H4 (cell line): Measurements from ENCODE around the gene CSTF3. TPM values are rescaled to one million over a fixed set of nuclear protein-coding genes. Genes with fewer than 3 reads are reported as not detected.
"Not testable (repeated sequence)": the region's sequence is repeated elsewhere in the genome, so short reads cannot be mapped to it uniquely, and the experiment has no call there.

ENCODE experiments used
- DNase-seq: peaks from one replicate; pipeline ENCODE4 v3.0.0-alpha.2; 2015; ENCODE audit warnings: low spot score
- total RNA-seq: library from RNA; depleted of rRNA; stranded (reverse); fragments of >200 nt; shearing (Covaris generic); gene quantifications from 2 replicates; pipeline ENCODE4 v1.2.3, GENCODE V29; 2014

CSTF3 gene
- total RNA-seq, 1 experiment from 2014 or later = 35.1 TPM

DNA sequence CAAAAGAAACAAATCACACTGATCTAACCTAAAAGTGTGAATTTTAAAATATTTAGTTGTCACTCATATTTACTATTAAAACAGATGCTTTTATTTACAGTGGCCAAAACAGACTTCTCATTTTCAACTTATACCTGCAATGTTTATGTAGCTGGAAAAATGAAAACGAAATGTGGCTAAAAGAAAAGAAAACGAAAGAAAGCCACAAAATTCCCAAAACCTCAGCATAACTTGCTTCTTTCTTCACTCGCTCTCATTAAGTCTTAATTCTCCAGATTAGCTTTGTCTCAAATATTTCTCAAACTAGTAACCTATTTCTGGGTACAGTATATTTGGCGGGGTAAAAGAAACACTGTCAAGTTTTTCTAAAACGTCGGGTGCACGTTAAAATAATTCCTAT, 693 bp downstream of the CSTF3 start:
- no peak for DNase-seq

DNA sequence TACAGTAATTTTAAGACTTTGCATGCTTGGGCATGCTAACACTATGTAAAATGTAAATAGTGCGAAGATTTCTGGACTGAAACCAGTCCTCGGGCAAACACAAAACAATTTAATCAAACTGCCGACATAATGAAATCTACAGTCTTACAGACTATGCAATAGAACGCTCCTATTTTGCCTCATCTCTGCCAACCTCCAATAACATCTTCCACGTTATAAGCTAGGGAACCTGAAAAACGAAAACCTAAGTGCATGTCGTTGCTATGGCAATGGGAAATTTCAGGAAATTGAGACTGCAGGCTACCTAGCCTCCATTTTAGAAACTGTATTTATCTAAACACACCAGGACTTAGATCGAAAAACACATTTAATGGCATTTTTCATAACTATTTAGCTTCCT, 1.1 kb downstream of the CSTF3 start:
- DNase-seq = peak; percentile 50

GRCh38 chr11:33159378-33159867, 1.9 kb downstream of the CSTF3 start:
- DNase-seq = not testable (repeated sequence)

DNA sequence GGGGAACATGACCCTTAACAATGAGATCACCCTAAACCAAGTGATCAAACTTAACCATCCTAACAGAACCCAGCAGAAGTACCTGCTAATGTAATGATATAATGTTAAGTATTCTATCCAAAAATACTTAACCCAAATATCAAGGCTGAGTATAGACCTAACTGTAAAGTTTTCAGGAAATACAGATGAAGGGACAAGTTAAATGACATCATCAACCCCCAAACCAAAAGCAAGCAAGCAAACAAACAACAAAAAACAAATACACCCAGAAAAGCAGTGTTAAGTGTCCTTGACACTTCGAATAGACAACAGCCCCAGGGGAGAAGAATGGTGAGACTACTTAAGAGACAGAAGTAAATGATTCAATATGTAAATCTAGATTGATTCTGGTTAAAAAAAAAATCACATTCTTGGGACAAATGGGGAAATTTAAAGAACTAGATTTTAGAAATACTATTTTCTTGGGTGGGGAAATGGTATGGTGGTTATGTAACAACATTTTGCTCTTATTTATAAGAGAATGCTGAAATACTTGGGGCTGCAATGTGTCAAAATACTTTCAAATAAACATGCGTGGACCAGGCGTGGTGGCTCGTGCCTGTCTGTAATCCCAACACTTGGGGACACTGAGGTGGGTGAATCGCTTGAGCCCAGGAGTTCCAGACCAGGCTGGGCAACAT, 2.5 kb downstream of the CSTF3 start:
- DNase-seq = no peak

GRCh38 chr11:33157103-33158027, 3.9 kb downstream of the CSTF3 start:
- DNase-seq = no peak

GRCh38 chr11:33151399-33151798, 9.9 kb downstream of the CSTF3 start:
- DNase-seq = no peak

DNA sequence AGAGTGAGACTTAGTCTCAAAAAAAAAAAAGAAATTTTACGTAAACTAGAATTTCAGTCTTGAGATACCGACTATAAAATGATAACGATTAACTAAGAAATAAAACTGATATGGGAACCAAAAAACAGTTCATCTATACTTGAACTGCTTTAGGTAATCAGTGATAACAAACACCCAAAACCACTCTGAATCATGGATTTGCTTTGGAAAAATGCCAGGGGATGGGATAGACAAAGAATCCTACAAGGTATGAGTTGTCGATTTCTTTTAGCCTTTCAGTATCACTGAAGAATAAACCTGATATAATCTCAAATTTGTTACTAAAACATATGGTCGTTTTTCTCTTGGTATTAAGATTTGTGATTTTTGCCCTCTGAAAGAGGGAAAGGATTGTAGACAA, 13.7 kb downstream of the CSTF3 start:
- DNase-seq = no peak

- no peak for DNase-seq
Observed at GRCh38 chr11:33135768-33136443, 25.4 kb downstream of the CSTF3 start.

DNA sequence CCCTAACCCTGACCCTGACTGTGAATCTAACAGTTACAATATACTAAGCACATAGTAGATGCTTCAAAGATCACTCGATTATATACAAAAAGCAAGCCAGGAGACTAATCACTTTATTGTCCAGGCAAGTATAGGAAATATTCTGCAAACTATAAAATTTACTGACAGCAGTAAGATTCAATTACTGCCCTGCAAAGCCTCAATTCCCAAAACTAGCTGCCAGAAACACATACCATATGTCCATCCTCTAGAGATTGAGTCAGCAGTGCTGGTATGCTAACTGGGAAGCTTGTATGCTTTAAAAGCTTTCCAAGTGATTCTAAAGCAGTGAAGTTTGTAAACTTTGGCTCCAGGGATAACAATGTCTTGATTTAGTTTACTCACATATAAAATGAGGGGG, 26.1 kb downstream of the CSTF3 start:
- DNase-seq = no peak

DNA sequence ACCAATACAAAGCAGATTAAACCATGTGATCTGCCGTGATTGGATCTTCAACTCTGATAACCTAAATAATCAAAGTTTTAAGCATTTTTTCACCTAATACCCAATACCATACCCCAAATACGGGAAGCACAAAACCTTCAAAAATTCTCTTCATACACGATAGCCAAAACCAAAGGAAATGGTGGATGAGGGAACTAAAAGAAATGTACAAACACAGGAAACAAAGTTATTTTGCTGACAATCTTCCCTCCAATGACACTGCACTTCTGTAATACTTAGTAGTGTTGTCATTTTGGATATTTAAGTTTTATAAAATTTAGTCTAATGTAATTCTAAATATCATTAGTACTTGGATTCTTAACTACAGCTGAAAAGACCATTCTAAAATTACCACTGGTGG, 27.0 kb downstream of the CSTF3 start:
- no peak for DNase-seq

GRCh38 chr11:33133761-33134160, 27.5 kb downstream of the CSTF3 start:
- DNase-seq = no peak

DNA sequence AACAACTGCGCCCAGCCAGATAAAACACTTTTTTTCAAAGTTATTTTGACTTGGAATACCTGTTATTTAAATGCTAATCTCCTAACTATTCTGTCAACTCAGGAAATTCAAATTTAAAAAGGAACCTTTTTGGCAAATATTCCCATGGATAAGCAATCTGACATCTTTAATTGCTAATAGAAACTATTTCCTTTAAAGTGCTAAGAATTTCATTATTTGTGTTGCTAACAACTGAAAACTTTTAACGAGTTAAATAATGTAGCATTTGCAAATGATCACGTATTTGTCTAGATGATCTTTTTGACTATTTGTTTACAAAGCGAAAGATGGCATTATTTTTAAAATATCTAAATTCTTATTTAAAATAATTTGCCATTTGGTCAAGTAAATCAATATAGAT, 28.8 kb downstream of the CSTF3 start:
- DNase-seq = no peak

DNA sequence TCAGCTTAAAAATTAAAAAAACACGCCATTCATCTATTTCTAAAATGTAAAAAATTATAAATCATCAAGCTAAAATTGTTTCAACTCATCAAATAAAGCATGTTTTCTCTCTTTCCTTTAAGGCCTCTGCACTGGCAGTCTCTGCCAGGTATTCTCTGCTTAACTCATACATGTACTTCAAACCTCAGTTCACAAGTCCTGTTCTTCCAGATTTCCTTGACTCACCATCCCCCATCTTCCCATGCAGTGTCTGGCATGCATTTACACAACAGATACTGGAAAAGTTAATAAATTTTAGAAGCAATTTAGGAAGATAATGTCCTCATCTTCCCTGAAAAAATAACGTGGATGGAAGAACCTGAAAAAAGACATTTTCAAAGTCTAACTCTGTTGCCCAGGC, 32.5 kb downstream of the CSTF3 start:
- DNase-seq = no peak

DNA sequence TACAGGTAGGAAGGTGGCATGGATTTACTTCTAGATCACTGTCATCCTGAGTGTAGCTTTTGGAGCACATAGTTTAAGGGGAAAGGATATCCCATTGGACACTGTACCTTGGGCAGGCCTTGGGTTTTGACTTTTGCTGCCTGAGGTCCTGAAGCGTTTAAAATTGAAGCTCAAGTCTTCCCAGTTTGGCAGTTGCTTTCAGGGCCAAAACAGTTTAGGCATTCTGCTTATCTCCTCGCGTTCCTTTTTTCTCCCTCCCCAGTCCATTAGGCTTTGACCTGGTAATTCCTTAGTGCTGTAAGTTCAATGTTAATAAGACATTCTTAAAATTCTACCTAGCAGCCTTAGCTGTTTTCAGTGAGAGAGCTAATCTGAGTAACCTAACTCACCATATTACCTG, 35.7 kb downstream of the CSTF3 start:
- DNase-seq = no peak

- no peak for DNase-seq
Observed at GRCh38 chr11:33125025-33125424, 36.3 kb downstream of the CSTF3 start.

DNA sequence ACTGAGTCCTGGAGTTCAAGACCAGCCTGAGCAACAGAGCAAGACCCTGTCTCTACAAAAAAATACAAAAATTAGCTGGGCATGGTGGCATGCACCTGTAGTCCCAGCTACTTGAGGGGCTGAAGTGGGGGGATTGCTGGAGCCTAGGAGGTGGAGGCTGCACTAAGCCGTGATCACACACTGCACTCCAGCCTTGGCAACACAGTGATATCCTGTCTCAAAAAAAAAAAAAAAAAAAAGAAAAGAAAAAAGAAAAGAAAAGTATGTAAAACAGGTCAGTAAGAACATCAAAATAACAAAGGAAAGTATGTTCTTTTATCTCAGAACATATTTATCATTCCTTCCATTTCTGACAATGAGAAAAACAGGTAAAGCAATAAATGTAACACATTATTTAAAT, 38.6 kb downstream of the CSTF3 start:
- DNase-seq = not testable (repeated sequence)

DNA sequence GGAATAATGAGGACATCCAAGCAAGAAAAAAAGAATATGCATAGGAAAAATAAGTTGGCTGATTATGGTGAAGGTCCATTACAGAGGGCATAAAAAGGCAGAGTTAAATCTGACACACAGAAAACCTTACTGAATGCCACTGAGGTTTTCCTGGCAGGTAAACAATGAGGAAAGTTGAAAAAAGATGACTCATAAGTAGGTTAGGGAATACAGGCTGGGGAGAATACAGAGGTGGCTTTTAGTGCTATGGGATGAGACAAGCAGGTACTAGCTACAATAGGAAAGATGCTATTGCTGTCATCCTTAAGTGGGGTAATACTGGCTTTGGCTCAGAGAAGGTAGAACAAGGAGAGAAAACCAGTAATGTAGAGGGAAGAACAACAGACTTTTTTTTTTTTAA, 44.7 kb downstream of the CSTF3 start:
- DNase-seq = peak; percentile 46

DNA sequence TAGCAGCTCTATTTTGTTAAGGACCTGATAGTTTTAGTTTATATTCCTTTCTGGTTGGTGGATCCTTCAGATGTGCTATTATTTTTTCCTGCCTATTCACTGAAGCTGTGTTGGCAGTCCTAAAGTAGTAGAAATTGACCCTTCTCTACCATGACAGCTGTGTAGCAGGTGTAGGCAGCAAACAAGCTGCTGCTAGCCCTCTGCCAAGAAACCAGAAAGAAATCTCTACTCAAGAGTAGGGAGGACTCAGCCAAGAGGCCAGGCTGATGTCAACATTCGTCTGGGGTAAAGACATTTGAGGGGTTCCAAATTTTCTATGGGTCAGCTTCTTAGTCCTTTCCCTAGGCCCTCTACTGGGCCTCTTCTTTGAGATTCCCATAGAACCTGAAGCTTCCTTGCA, 51.2 kb downstream of the CSTF3 start:
- DNase-seq = no peak

DNA sequence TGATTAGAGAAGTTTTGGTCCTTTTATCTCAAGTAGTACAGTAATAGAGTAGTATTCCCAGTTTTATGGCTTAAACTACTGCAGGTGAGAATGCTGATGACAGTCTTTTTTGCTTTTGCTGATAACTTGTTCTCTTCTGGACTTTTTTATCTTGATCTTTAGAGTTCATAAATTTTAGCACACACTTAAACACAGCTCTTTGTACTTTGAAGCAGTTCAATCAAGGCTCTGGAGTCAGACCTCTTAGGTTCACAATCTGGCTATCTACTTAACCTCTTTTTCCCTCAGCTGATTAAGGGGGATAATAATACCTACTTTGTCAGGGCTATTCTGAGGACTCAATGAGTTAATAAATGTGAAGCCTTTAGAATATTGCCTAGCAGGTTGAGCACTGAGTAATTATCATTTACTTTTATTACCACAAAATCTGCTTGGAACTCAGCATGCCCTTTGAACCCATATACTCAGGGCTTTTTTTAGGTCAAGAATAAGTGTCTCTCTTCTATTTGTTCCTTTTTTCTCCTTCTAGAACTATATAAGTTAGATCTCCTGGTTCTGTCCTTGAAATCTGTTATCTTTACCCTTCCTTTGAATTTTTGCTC, 51.9 kb downstream of the CSTF3 start:
- no peak for DNase-seq

- no peak for DNase-seq
Observed at GRCh38 chr11:33103836-33104235, 57.4 kb downstream of the CSTF3 start.

GRCh38 chr11:33094157-33094556, 67.1 kb downstream of the CSTF3 start:
- DNase-seq = no peak

GRCh38 chr11:33089776-33090175, 71.5 kb downstream of the CSTF3 start:
- DNase-seq = no peak
